ENCODE measurements around the gene DENND1B.

The DENND1B gene

DNA sequence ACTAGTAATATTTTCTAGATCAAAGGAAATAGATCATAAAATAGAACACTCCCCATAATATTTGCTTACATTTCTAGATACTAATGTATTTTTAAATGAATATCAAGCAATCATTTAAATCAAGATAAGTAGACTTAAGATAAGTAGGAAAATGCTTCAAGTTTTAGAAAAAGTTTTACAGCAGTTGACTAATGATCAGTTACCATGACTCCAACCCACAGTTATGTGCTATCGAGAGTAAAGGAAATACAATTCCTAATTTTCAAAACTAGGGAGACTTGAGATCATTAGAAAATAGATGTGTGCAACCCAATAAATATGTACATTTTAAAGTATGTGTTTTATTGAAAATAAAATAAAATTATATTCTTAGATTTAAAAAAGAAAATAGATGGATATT is 95.0 kb downstream of the DENND1B start:
- DNase-seq, result no peak

DNA sequence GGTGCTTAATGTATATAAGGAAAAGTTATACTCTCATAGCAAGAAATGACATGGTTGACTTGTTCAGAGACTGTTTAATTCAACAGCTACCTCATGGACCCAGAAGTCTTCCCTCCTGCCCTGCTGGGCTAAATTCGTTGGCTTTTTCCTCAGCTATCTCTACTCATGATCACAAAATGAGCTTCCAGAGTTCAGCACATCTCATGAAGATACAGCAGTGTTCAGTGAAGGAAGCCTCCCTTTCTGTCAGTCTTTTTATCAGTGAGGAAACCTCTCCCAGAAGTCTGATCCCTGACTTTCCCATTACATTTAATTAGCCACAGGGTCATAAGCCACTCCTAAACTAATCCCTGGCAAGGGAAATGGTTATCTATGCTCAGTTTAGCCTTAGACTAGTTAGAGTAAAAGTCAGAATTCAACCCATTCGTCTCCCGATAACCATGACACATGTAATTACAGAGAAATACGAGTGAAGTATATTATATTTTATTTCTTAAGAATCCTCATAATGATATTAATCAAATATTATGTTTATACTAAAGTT is 97.5 kb downstream of the DENND1B start:
- DNase-seq, result no peak

DNA sequence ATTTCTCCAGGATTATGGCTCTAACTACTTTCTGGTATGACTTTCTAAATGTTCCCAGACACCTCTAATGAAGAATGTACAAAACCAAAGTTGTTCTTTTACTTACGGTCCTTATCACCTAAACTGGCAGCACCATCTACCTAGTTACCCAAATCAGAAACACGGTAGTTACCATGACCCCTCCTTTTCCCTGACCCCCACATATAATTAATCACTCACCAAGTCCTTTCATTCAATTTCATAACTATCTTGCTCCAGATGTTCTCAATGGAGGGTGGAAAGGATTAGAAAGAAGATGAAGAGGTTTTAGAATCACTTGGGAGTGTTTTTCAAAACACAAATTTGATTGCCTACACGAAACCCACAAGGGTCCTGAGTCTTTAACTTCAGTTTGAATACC is 98.0 kb downstream of the DENND1B start:
- no peak for DNase-seq

DNA sequence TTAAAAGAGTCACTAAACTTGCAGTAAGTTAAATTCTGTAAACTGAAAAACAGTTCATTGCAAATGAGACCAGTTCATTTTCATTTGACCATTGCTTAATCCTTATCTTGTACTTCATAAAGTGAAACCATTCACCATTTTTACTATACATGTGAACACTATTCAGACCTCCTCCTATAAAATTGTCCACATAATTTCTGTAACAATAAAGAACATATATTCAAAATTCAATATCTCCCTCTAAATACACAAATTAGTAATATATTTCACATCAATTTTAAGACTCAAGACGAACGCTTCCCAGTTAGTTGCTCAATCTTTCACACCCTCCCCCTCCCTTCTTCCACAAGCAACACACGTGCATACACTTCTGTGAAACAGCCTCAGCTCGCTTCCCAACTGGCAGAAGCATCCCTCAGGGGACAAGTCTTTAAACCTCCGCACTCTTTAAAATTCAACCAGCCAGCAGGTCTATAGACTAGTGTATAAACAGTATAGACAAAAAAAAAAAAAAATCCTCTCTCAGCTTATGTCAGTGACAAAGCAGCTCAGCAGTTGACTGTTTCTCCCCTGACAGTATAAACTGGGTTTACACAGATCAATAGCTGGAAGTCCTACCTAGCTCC is 99.6 kb downstream of the DENND1B start:
- no peak for DNase-seq

DNA sequence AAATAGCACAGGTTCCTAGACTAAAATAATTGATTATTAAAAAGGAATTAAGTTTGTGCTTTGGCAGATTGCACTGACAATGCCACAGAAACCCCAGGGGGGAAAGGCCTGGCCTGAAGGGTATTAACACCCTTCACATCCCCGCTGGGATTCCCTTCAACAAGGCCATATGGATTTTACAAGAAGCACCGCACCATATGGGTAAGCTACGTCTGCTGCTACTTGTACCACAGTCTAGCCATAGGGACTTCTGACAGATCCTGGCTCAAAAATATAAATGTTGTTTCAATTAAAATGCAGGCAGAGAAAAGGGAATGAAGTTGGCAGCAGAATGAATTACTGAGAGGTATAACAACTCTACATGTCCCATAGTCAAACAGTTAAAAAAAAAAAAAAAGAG is 101.0 kb downstream of the DENND1B start:
- DNase-seq, result no peak

DNA sequence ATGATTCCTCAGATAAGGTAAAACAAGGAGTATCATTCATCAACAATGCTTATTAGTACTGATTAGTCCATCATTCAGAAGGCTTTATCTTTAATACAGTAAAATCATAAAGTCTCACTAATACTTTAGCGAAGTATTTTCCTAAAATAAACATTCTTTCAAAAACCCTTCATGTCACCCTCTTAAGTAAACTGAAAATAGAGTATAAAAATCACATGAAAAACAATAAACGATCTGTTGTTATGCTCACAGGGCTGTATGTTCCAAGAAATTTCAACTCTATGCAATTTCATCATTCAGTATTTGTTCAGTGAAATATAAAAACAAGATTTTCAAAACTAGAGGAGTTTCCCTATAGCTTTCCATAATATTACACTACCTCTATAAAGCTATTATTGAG is 102.0 kb downstream of the DENND1B start:
- DNase-seq, result no peak

DNA sequence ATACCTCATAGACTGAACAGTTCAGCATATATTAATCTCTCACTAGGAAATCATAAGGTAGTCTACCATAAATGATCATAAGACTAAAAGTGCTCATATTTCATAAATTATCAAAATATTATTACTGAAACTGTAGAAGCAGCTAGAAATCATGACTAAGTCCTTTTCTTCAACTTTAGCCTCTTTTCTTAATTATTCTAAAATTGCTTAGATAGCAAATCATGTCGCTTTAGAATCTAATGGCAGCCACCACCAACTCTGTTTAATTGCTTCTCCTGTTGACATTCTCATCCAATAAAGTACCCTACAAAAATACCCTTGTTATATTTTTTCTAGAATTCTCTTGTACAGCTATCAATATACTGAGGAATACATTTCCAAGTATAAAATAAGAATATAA is 102.9 kb downstream of the DENND1B start:
- DNase-seq, result no peak

DNA sequence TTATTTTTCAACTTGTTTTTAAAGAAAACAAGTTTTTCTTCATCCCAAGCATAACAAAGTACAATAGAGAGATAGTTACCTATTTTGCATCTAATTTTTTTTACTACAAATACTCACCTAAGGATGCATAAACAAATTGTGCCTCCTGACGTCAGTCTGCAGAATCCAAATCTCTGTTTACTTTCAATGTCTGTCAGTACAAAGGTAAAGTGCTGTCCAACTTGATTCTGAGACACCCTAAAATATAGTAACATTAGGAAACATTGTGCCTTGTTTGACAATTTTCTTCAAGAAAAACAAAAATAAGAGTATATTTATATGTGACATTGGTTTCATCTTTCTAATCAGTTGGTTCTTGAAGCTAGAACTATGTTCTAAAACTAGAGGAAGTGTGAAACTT is 103.4 kb downstream of the DENND1B start:
- no peak for DNase-seq

DNA sequence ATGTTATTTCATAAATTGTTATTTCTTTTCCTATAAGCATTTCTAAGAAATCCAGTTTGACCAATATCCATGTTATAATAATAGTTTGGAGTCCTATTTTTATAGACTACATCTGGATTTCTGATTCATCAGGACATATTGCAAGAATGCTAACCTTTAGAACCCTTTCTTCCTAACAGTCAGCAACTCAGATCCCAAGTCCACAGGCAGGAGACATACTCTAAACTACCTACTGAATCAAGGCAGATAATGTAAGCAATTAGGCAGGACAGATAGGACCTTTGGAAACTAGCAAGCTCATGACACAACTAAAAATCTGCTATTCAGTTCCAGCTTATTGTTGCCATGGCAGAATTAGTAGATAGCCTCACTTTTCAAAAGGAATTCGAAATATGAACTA is 104.1 kb downstream of the DENND1B start:
- no peak for DNase-seq

DNA sequence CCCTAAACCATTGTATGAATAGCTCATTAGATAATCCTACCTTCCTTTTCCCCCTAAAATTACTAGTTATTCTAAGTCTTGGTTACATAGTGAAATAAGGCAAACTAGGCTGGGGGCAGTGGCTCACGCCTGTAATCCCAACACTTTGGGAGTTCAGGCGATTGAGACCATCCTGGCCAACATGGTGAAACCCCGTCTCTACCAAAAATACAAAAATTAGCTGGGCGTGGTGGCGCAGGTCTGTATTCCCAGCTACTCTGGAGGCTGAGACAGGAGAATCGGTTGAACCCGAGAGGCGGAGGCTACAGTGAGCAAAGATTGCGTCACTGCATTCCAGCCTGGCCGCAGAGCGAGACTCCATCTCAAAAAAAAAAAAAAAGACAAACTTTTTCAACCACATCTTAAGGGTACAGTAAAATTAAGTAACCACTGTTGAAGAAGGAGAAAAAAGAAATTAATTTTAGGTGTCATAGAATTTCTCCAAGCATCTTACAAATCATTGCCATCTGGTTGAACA is 108.5 kb downstream of the DENND1B start:
- no peak for DNase-seq

DNA sequence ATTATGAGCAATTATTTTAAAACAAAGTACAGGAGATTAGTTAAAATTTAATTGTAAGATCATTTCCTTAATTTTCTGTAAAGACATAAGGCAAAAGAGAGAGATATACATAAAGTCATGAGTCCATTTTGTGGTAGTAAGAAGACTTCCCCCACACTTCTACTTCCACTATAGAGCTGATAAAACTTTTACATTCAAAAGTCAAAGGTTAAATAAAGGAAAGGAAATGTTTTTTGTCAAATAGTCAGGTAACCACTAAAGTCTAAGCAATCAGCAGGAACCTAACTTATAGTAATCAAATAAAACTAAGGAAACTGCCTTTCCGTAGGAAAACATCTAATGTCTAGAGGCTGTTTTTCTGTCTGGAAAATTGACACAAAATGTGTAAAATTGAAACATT is 110.9 kb downstream of the DENND1B start:
- no peak for DNase-seq

DNA sequence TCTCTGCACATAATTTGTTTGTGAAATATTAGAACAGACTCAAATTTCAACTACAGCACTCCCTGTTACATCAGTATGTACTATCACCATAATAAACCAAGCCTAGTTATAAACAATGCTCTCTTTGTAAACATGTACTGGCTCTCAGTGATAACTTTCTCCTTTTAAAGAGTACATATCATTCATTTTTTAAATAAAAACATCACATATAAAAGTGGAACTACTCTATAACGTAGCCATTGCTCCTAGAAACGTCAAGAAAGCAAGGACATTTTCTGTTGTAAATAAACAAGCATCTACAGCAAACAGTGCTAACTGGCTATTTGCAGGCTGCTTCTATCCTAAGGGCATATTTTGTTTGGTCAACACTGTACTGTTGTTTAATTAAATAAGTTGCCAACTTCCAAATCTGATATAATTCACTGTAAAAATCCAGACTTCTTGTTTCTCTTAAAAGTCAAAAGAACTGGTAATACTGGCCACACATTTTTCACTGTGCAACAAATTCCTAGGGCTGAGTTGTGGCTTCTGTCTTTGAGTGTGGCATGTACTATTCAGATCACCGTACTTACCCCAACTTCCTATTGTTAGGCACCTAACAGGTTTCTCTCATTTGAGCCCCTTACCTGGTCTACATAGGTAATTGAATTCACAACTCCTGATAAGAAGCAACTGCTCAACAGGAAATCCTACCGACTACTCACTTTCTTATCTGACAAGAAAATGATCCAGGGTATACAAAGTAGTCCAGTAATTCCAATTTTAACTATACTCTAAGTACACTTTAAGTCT is 111.9 kb downstream of the DENND1B start:
- no peak for DNase-seq

DNA sequence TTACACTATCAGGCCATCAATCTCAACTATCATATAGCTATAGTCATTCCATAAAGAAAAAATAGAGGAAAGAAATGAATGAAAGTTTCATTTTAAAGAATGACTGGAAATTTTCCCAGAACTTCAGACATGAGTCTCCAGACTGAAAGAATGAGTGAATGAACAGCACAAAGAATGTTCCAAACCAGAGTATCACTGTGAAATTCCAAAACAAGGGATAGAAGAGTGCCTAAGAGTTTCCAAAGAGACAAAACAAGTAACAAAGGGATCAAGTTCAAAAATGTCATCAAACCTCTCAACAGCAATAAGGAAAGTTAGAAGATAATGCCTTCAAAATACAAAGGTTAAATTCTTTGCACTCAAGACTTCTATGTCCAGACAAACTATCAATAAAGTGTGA is 114.9 kb downstream of the DENND1B start:
- DNase-seq, result no peak

DNA sequence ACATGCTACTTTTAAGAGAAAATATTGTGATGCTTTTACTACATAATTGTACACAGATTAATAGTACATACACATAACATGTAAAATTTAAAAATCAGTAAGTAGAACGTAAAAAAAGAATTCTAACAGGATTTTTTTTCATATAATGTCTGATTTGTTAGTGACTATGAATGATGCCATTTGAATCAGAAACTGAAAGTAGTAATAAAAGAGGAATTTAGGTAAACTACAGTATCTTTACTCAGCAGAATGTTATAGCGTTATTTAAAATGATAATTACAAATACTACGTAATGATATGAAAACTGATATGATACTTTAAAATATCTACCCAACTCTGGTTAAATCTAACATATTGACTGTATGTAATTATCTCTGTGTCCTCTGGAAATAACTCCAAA is 116.1 kb downstream of the DENND1B start:
- no peak for DNase-seq

DNA sequence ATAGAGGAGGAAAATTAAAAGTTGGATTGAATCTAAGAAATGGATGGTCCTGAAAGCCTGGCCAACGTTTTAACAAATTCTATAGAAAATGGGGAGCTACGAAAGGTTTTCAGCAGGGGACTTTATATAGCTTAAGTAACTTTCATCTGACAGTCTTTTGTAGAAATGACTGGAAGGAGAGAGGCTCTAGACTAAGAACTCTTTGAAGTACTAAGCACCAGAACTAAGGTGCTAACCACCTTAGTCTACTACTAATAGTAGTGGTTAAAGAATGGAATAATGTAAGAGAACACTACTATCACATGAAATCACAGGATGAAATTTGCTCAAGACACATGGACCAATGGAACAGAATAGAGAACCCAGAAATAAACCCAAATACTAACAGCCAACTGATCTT is 126.1 kb downstream of the DENND1B start:
- no peak for DNase-seq

DNA sequence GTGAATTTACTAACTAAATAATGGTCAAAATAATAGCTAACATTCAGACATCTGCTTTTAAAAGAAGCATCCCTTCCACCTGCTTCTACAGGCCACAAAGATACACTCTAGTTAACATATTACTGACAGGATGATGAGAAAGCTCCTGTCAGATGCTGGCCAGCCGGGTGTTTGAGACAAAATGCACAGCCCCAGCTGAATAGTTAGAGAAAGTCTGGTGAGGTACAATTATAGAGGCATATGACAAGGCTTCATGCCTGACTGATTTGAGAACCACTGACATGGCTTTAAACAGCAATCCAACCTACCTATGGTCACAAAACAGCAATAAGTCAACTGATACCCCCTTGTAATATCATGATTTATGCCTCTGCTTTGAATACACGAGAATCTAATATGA is 137.0 kb downstream of the DENND1B start:
- no peak for DNase-seq

DNA sequence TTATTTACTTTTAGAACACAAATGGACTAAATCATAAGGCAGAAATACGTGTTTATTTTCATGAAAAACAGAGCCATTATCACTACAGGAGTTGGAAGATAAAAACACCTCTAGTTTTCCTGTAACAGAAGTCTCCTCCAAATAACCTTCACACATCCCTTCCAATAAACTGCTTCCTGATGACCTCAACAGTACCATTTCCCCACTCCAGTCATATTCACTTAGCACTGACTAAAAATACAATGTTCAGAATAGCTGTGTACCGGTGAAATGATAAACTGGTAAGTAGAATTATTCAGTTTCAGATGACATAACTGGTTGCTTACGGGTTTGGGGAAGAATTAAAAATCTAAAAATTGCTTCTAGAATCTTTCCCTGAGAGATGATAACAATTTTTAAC is 137.9 kb downstream of the DENND1B start:
- DNase-seq, result no peak

DNA sequence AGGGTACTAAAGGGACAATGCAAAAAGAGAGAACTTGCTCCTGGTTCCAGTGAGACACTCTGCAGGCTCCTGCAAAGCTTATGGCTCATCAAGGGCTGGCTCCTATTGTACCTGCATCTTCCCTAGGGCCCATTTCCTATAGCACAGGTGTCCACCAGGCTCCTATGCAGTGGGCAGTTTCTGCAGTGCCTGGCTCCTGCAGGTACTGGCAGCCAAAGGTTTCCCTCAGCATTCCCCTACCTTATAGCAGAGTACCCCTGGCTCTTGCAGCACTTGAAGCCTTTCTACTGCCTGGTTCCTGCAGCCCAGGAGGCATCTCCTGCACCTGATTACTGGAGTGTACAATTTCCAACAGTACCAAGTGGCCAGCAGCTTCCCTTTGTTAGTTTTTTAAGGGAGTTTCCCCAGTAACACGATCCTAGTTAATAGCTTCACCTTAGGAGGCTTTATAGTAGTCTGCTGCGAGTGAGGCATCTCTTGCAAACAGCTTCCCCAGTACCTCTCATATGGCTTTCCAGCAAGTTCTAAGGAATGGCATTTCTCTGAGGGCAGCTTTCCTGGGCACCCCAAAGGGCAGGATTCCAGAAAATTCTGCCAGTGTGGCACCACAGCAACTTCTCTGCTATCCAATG is 141.7 kb downstream of the DENND1B start:
- no peak for DNase-seq

DNA sequence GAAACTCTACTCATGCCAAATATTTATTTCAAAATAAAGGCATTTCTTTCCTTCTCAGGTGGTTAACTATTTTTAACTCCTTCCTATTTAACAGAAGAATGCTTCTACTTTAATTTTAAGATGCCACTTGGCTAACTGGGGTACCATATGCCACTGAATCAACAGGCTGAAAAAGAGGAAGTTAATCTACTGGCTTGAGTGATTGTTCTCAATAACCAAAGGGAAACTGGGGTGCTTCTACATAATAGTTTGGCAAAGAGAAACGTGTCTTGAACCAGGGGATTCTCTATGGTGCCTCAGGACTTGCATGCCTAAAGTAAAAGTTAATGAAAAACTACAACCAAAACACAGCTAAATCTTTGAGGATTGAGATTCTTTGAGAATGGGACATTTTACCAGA is 142.6 kb downstream of the DENND1B start:
- DNase-seq, result no peak

DNA sequence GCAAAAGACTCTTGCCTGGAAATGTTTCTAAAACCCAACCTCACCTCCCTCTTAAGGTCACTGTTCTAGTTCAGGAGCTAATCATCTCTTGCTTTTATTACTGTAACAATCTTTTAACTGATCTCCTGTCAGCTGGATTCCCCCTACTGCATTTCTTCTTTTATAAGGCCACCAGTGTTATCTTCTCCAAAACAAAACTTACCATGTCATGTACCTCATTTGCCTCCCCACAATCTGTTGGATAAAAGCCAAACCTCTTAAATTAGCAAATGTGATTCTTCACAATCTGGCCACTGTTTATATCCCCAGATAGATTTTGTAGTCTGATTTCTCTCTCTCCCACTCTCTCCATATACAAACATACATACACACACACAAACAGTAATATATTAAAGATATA is 143.3 kb downstream of the DENND1B start:
- no peak for DNase-seq

DNA sequence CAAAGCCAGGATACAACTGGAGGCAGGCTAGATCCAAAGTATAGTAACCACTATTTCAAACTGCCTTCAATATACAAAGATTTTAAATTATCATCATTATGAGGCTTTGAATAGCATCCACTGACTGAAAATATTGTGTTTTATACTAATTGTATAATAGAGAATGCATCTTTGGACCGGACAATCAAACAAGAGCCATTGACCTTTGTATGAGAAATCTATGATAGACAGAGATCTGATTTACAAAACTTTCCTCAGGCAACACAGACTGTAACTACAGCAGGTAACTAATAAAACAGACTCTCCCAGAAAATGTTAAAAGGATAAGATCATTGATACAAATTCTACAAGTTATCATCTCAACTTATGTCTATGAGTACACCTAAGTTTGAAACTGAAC is 152.9 kb downstream of the DENND1B start:
- no peak for DNase-seq

DNA sequence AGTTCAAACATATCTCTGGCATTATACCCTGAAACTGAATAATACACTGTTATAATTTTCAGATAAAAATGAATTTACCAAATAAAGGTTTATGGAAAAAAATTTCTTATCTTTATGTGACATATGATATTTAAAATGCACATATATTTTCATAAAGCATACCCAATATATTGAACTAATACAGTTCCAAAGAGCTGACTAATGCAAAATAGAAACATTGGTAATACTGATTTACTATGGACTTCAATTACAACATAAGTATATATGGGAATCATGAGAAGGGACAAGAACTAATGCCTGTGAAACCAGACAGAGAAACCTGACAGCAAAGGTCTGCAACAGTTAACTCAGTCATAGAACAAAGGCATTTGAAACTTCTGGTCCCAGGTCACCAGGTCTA is 153.5 kb downstream of the DENND1B start:
- no peak for DNase-seq

DNA sequence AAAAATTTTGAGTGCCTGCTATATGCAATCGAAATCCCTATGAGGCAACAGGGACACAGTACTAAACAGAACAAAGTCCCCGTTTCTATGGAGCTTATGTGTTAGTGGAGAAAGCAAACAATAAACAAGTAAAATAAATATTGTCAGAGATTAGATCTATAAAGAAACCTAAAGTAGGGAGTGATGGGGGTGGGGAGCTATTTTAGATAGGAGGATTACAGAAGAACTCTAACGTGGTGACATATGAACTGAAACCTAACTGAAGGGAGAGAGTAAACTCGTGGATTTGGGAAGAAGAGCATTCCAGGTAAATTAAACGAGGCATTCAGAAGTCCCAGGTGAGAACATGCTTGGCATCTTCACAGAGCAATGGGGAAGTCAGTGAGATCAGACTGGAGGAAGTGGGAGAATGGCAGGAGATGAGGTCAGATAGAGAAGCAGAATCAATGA is 154.5 kb downstream of the DENND1B start:
- no peak for DNase-seq

Data from CD4-positive, alpha-beta T cell treated with Interferon alpha-2 for 1 hour (primary cell).